ENCODE measurements around the gene SMYD3. TPM values are rescaled to one million over a fixed set of nuclear protein-coding genes. Genes with fewer than 3 reads are reported as not detected.

SMYD3 gene
- total and polyA plus RNA-seq, 10 of the 15 experiments (the other 5 are each of a cell fraction or from before 2014, with no cell fraction given), result 18.3 to 54.0 (median 24.8) TPM

DNA sequence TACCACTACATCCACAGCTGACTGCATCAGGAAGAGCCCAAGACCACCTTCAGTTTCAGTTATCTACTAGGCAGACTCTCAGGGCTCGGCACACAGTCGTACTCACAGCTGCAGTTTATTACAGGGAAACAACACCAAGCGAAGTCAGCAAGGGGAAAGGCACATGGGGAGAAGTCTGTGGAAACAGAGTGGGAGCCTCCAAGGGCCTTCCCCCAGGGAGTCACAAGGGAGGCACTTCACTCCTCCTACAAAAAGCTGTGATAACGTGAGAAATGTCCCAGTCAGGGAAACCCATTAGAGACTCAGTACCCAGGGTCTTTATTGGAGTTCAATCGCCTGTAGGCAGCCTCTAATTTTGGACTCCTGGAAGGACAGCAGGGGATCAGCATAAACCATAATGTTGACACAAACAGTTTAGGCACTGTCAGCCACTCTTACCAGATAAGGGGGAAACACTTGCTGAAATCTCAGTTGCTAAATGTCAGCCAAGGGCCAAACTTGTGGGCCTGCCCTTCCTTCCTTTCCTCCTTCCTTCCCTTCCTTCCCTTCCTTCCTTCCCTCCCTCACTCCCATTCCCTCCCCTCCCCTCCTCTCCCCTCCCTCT is 444.0 kb downstream of the SMYD3 start (continued):
- TF ChIP-seq EGR1 (IDR thresholded peaks at IDR 0.05; ENCODE audit: borderline replicate concordance in 1 of 2, low read depth in 2 of 2, low read length in 2 of 2) (no peak), RBBP5 (conservative IDR thresholded peaks at IDR 0.05) (no peak), ZNF217 (IDR thresholded peaks at IDR 0.05) (no peak), TCF12 (IDR thresholded peaks at IDR 0.05; ENCODE audit: low read depth, low read length) (no peak)

- Histone ChIP-seq H3K4me3 (no peak overlapping the region), H3K27ac (ENCODE audit: control insufficient read depth, insufficient read depth) (no peak overlapping the region), H3K9ac (ENCODE audit: control insufficient read depth, insufficient read depth, low read length) (no peak overlapping the region), H3K79me2 (ENCODE audit: control insufficient read depth, insufficient read depth, low read length) (no peaks in the 10 kb centered on the region), H4K20me1 (ENCODE audit: control insufficient read depth, insufficient read depth) (no peaks in the 10 kb centered on the region), H2AFZ (ENCODE audit: control insufficient read depth, low read depth, low read length) (no peak overlapping the region), H3K4me2 (ENCODE audit: control insufficient read depth, insufficient read depth) (no peak overlapping the region), H3K27me3 (replicated peaks in 1 of 2; ENCODE audit: control insufficient read depth in 2 of 2, insufficient read depth in 2 of 2, low read length in 1 of 2) (no peaks in the 10 kb centered on the region), H3K9me3 (replicated peaks; ENCODE audit: control insufficient read depth, insufficient read depth, low read length) (no peaks in the 10 kb centered on the region), H3K4me1 (ENCODE audit: control insufficient read depth, insufficient read depth, low read length) (no peaks in the 10 kb centered on the region), H3K36me3 (ENCODE audit: control insufficient read depth in 2 of 2, insufficient read depth in 2 of 2, low read length in 1 of 2) (no peaks in the 10 kb centered on the region)
- FAIRE-seq (no peak), ATAC-seq (no peak), DNase-seq (ENCODE audit: low read depth, low spot score) (no peak)
- in situ Hi-C loops (cut with MboI), result no loop called here
- BruUV-seq (replicated peaks), result no TSS peak
- ChIA-PET SMC1A (ENCODE audit: uncharacterized antibody, unreplicated experiment) (interaction anchor here (1.0 kb wide), 1 partner anchor 26 kb away, joined by 3 read pairs; no protein-coding TSS in a partner anchor), RAD21 (ENCODE audit: unreplicated experiment) (no interaction called here), CTCF (interaction anchor here (0.7 kb wide), 1 partner anchor 625 kb away, joined by 4 read pairs; no protein-coding TSS in a partner anchor), POLR2A (interaction anchor here (1.0 kb wide), 1 partner anchor 10 kb away, joined by 4 read pairs; no protein-coding TSS in a partner anchor)
- 95% methylated on average over 3 of the region's 3 CpGs for WGBS (ENCODE audit: insufficient coverage, insufficient replicate concordance, low lambda C conversion rate, missing lambda C conversion rate)
- intact Hi-C loops (cut with micrococcal nuclease; ENCODE audit: unreplicated experiment), result no loop called here
- TF ChIP-seq SKIL (IDR thresholded peaks at IDR 0.05; ENCODE audit: low read depth, poor library complexity, severe bottlenecking) (no peak), IRF4 (IDR thresholded peaks at IDR 0.05; ENCODE audit: low read depth, low read length) (no peak), YBX1 (IDR thresholded peaks at IDR 0.05) (no peak), FOS (IDR thresholded peaks at IDR 0.05; ENCODE audit: borderline replicate concordance, extremely low read depth, insufficient read length) (no peak), CUX1 (IDR thresholded peaks at IDR 0.05; ENCODE audit: insufficient replicate concordance, low read depth, low read length) (no peak), KAT2A (conservative IDR thresholded peaks at IDR 0.05; ENCODE audit: control insufficient read depth, low read depth, low read length) (no peak), TCF12 (IDR thresholded peaks at IDR 0.05; ENCODE audit: low read depth, low read length) (no peak), NR2C2 (IDR thresholded peaks at IDR 0.05; ENCODE audit: borderline replicate concordance, control insufficient read depth, insufficient read length, low read depth) (no peak)
- TF ChIP-seq, protein P1, sequence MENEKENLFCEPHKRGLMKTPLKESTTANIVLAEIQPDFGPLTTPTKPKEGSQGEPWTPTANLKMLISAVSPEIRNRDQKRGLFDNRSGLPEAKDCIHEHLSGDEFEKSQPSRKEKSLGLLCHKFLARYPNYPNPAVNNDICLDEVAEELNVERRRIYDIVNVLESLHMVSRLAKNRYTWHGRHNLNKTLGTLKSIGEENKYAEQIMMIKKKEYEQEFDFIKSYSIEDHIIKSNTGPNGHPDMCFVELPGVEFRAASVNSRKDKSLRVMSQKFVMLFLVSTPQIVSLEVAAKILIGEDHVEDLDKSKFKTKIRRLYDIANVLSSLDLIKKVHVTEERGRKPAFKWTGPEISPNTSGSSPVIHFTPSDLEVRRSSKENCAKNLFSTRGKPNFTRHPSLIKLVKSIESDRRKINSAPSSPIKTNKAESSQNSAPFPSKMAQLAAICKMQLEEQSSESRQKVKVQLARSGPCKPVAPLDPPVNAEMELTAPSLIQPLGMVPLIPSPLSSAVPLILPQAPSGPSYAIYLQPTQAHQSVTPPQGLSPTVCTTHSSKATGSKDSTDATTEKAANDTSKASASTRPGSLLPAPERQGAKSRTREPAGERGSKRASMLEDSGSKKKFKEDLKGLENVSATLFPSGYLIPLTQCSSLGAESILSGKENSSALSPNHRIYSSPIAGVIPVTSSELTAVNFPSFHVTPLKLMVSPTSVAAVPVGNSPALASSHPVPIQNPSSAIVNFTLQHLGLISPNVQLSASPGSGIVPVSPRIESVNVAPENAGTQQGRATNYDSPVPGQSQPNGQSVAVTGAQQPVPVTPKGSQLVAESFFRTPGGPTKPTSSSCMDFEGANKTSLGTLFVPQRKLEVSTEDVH (IDR thresholded peaks at IDR 0.05; ENCODE audit: low read depth, partially characterized antibody), result no peak
Measured at GRCh38 chr1:246058466-246058865, 448.6 kb downstream of the SMYD3 start.
